Activated CD4-positive, alpha-beta T cell treated with anti-CD3 and anti-CD28 coated beads for 36 hours (primary cell): ENCODE measurements around the gene AAK1. TPM values are rescaled to one million over a fixed set of nuclear protein-coding genes. Genes with fewer than 3 reads are reported as not detected.
"Not testable (repeated sequence)": the region's sequence is repeated elsewhere in the genome, so short reads cannot be mapped to it uniquely, and the experiment has no call there.

Experiments
- ATAC-seq: fragments of 200-7000 bp; cut with Tn5 transposase; one replicate; pipeline ENCODE4 v1.10.0; 2021; ENCODE audit warnings: mild to moderate bottlenecking, moderate library complexity
- CTCF ChIA-PET: fragments of 350-600 bp; sonication (Branson Sonifier 250); formaldehyde crosslinking; loops from one replicate; lab custom pipeline; 2021; ENCODE audit warnings: antibody characterized with exemption; lab: Charles Lee
- POLR2A ChIA-PET: fragments of 350-600 bp; sonication (Branson Sonifier 250); formaldehyde crosslinking; loops from one replicate; lab custom pipeline; 2021; ENCODE audit warnings: antibody characterized with exemption, inconsistent platforms; lab: Charles Lee
- DNase-seq: peaks from one replicate; pipeline ENCODE4 v3.0.0-alpha.2; 2020
- H3K27ac Mint-ChIP-seq: one replicate; pipeline ENCODE4 v1.8.0; 2021; ENCODE audit warnings: mixed read lengths
- H3K27me3 Mint-ChIP-seq: one replicate; pipeline ENCODE4 v1.8.0; 2021; ENCODE audit warnings: mixed read lengths
- H3K36me3 Mint-ChIP-seq: one replicate; pipeline ENCODE4 v1.8.0; 2021; ENCODE audit warnings: low read depth, mixed read lengths
- H3K4me1 Mint-ChIP-seq: one replicate; pipeline ENCODE4 v1.8.0; 2021; ENCODE audit warnings: mixed read lengths
- H3K4me3 Mint-ChIP-seq: one replicate; pipeline ENCODE4 v1.8.0; 2021; ENCODE audit warnings: mild to moderate bottlenecking, moderate library complexity, mixed read lengths
- H3K9me3 Mint-ChIP-seq: one replicate; pipeline ENCODE4 v1.8.0; 2021; ENCODE audit warnings: low read depth, mixed read lengths
- intact Hi-C, 2 experiments: fragments of 100-400 bp; cut with DNase I in 1 of 2; cut with micrococcal nuclease in 1 of 2; formaldehyde crosslinking; loops; one replicate each; pipeline versions ENCODE4 v1.14.2 to v1.15.1; 2022 to 2024; cut with DNase I, micrococcal nuclease
- total RNA-seq, 2 experiments: library from RNA; stranded (reverse); gene quantifications; one replicate each; pipeline ENCODE4 v1.2.3, GENCODE V29; 2021

AAK1 gene
- total RNA-seq, 2 experiments from 2014 or later, result 95.9 to 104 TPM

DNA sequence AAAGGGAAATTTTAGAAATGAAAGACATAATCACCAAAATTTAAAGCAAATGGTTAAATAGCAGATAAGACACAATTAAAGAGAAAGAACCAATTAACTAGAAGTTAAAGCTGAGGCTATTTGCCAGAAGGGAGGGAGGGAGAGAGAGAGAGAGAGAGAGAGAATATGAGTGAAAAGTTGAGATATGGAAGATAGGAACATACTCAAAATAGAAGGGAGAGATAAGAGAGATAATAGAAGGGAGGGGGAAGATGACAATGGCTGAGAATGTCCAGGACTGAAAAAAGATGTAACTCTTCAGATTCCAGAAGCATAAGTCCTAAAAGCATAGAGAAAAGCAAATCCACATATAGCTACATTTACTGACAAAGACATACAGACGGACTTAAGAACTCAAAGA lies 17.1 kb upstream of the AAK1 start:
- ChIA-PET POLR2A (no interaction called here), CTCF (interaction anchor here (0.9 to 2.8 kb wide), 5 partner anchors 8 to 65 kb away, joined by 3 to 12 read pairs (median 5); no protein-coding TSS in a partner anchor)
- ATAC-seq (no peak), DNase-seq (no peak)
- Mint-ChIP-seq H3K9me3 (peaks cover 9% of the 10 kb centered on the region), H3K4me3 (no peak overlapping the region), H3K27ac (no peak overlapping the region), H3K36me3 (peaks cover 2% of the 10 kb centered on the region), H3K4me1 (peaks cover 18% of the 10 kb centered on the region), H3K27me3 (no peaks in the 10 kb centered on the region)
- intact Hi-C loops, result no loop called here

DNA sequence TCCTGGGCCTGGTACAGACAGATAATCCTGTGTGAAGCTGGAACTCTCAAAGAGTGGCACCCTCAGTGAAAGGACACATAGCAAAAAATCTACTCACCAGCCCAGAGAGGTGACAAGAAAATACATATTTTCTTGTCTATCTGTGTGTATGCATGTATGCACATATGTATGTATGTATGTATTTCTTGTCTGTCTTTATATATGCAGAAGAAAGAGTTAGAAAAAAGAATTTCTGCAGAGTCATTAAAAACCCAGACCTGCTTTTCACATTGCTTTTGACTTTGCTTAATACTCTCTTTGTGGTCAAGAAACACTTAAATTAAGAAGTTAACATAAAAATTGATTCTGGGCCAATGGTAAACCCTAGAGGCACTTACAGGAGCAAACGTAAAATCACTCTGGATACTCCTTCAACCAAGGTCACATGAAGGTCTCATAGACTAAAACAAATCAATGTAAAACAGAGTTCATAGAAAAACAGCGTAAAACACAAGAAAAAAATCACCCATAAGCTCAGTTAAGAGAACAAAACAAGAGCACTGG lies 16.5 kb upstream of the AAK1 start:
- peaks cover 19% of the 10 kb centered on the region for H3K4me1 Mint-ChIP-seq
- CTCF ChIA-PET, result interaction anchor here (1.0 to 2.8 kb wide), 5 partner anchors 10 to 94 kb away, joined by 3 to 12 read pairs (median 6); no protein-coding TSS in a partner anchor

DNA sequence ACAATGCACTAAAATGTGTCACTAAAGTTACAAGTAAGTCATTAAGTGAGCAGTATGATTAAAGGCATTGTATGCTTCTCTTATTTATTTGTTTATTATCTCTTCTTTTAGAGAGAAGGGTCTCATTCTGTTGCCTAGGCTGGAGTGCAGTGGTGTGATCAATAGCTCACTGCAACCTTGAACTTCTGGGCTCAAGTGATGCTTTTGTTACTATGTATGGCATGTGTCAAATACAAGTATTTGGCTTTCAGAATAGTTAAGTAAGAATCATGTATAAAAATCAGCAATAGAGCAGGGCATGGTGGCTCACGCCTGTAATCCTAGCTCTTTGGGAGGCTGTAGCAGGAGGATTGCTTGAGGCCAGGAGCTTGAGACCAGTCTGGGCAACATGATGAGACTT lies 15.8 kb upstream of the AAK1 start:
- no peak overlapping the region for H3K27ac Mint-ChIP-seq
- no peak for ATAC-seq
- POLR2A ChIA-PET, result interaction anchor here (1.5 kb wide), 1 partner anchor 94 kb away, joined by 3 read pairs; no protein-coding TSS in a partner anchor
- peaks cover 2% of the 10 kb centered on the region for H3K36me3 Mint-ChIP-seq
- H3K27me3 Mint-ChIP-seq, result no peaks in the 10 kb centered on the region
- intact Hi-C loops, result no loop called here
- no peak overlapping the region for H3K4me3 Mint-ChIP-seq
- DNase-seq, result no peak
- peaks cover 22% of the 10 kb centered on the region for H3K4me1 Mint-ChIP-seq
- peaks cover 9% of the 10 kb centered on the region for H3K9me3 Mint-ChIP-seq
- CTCF ChIA-PET, result interaction anchor here (0.8 to 2.8 kb wide), 5 partner anchors 14 to 94 kb away, joined by 3 to 12 read pairs (median 6); no protein-coding TSS in a partner anchor

More for the DNA sequence above, 16.5 kb upstream of the AAK1 start:
- intact Hi-C loops, result no loop called here
- Mint-ChIP-seq H3K36me3 (peaks cover 2% of the 10 kb centered on the region), H3K4me3 (no peak overlapping the region), H3K27me3 (no peaks in the 10 kb centered on the region), H3K9me3 (peaks cover 9% of the 10 kb centered on the region), H3K27ac (no peak overlapping the region)
- ATAC-seq (no peak), DNase-seq (no peak)
- POLR2A ChIA-PET, result interaction anchor here (1.5 kb wide), 1 partner anchor 95 kb away, joined by 3 read pairs; no protein-coding TSS in a partner anchor

DNA sequence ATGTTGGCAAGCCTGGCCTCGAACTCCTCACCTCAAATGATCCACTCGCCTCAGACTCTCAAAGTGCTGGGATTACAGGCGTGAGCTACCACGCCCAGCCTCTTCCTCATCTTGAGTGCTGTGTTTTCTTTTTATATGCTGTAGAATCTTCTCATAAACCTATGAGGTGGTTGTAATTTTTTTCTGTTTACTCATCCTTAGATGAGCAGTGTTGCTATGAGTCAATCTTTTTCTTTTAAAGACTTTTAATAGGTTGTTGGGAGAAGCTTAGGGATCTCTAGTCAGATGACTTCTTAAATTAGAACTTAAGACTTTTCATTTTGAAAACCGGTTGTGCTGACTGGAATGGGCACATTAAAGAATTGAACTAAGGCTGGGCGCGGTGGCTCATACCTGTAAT lies 8.7 kb upstream of the AAK1 start:
- H3K27me3 Mint-ChIP-seq, result no peaks in the 10 kb centered on the region
- intact Hi-C loops, result no loop called here
- no peaks in the 10 kb centered on the region for H3K36me3 Mint-ChIP-seq
- peak; percentile 59 for ATAC-seq
- CTCF ChIA-PET, result interaction anchor here (0.9 to 1.6 kb wide), 5 partner anchors 9 to 165 kb away, joined by 3 to 5 read pairs (median 3); no protein-coding TSS in a partner anchor
- peak overlapping the region; percentile 52 for H3K27ac Mint-ChIP-seq
- peak; percentile 46 for DNase-seq
- peaks cover 48% of the 10 kb centered on the region for H3K4me1 Mint-ChIP-seq
- no peak overlapping the region for H3K4me3 Mint-ChIP-seq
- POLR2A ChIA-PET, result no interaction called here
- no peaks in the 10 kb centered on the region for H3K9me3 Mint-ChIP-seq

DNA sequence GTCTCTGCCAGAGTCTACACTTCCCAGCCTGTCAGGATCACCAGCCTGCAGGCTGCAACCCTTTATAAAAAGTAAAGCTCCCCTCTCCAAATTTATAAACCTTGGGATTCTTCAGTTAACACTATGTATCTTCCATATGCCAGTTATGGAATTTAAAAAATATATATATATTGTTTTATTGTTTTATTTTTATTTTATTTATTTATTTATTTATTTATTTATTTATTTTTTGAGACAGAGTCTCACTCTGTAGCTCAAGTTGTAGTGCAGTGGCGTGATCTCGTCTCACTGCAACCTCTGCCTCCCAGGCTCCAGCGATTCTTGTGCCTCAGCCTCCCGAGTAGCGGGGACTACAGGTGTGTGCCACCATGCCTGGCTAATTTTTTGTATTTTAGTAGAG lies 3.7 kb upstream of the AAK1 start:
- ChIA-PET CTCF (interaction anchor here (0.6 to 4.0 kb wide), 10 partner anchors 10 to 82 kb away, joined by 3 to 24 read pairs (median 4); no protein-coding TSS in a partner anchor), POLR2A (interaction anchor here (0.6 kb wide), 1 partner anchor 57 kb away, joined by 4 read pairs; no protein-coding TSS in a partner anchor)
- not testable (repeated sequence) for H3K9me3 Mint-ChIP-seq, H3K27me3 Mint-ChIP-seq, H3K36me3 Mint-ChIP-seq, H3K4me3 Mint-ChIP-seq, DNase-seq, ATAC-seq
- intact Hi-C loops, result loop anchor here in 1 of 2 experiments (10.0 kb wide), 2 partner anchors 82 to 438 kb away; partner anchors contain the start of gene PCBP1
- H3K27ac Mint-ChIP-seq, result peak overlapping the region; percentile 99
- peaks cover 57% of the 10 kb centered on the region for H3K4me1 Mint-ChIP-seq

DNA sequence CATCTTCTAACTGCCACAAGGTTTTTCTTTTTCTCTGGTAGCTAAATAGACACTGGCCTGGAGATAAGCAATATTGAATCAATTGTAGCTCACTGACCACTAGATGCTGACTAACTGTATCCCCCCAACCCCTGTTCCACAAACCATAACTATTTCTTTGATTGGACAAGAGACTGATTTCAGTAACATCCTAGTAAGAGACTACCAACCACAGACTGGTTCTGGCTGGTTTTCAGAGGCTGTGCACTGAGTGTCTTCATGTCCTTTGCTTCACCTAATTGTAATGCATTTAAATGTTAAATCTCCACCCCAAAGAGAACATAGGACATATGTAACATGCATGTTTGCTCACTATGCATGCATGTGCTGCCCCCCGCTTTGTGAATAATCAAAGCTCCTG lies 3.2 kb upstream of the AAK1 start:
- peak overlapping the region; percentile 99 for H3K27ac Mint-ChIP-seq
- no peak overlapping the region for H3K4me3 Mint-ChIP-seq
- peaks cover 11% of the 10 kb centered on the region for H3K36me3 Mint-ChIP-seq
- ChIA-PET CTCF (interaction anchor here (0.6 to 4.0 kb wide), 11 partner anchors 10 to 183 kb away, joined by 3 to 24 read pairs (median 4); no protein-coding TSS in a partner anchor), POLR2A (interaction anchor here (2.9 kb wide), 1 partner anchor 18 kb away, joined by 12 read pairs; no protein-coding TSS in a partner anchor)
- DNase-seq (peak; percentile 39), ATAC-seq (no peak)
- peaks cover 52% of the 10 kb centered on the region for H3K4me1 Mint-ChIP-seq
- peaks cover 3% of the 10 kb centered on the region for H3K9me3 Mint-ChIP-seq
- H3K27me3 Mint-ChIP-seq, result no peaks in the 10 kb centered on the region
- intact Hi-C loops, result loop anchor here in 1 of 2 experiments (10.0 kb wide), 2 partner anchors 82 to 438 kb away; partner anchors contain the start of gene PCBP1

DNA sequence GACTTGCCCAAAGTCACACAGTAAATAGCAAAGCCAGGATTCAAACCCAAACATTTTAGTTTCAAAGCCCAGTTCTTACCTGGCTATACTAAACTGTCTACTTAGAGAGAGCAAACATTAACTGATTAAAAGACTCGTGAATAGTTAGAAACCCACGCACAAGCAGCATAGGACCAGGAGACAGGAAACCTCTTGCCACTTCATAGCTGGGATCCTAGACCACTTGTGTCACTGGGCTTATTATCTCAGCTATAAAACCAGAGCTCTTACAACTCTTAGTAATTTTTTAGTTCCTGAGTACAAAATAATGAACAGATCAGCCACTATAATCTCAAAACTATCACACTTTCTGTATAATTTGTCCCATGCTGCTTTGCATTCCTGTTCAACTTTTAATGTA lies 2.4 kb upstream of the AAK1 start:
- Mint-ChIP-seq H3K36me3 (peaks cover 18% of the 10 kb centered on the region), H3K4me1 (peaks cover 45% of the 10 kb centered on the region), H3K27me3 (no peaks in the 10 kb centered on the region), H3K9me3 (peaks cover 3% of the 10 kb centered on the region), H3K27ac (peak overlapping the region; percentile 99), H3K4me3 (peak overlapping the region; percentile 82)
- CTCF ChIA-PET, result interaction anchor here (0.6 to 4.0 kb wide), 13 partner anchors 11 to 182 kb away, joined by 3 to 24 read pairs (median 7); no protein-coding TSS in a partner anchor
- no peak for DNase-seq
- intact Hi-C loops, result loop anchor here in 1 of 2 experiments (2.0 to 10.0 kb wide), 6 partner anchors 17 to 439 kb away; partner anchors contain the start of gene PCBP1
- POLR2A ChIA-PET, result interaction anchor here (0.6 to 2.9 kb wide), 2 partner anchors 17 to 164 kb away, joined by 4 to 12 read pairs; no protein-coding TSS in a partner anchor
- no peak for ATAC-seq

DNA sequence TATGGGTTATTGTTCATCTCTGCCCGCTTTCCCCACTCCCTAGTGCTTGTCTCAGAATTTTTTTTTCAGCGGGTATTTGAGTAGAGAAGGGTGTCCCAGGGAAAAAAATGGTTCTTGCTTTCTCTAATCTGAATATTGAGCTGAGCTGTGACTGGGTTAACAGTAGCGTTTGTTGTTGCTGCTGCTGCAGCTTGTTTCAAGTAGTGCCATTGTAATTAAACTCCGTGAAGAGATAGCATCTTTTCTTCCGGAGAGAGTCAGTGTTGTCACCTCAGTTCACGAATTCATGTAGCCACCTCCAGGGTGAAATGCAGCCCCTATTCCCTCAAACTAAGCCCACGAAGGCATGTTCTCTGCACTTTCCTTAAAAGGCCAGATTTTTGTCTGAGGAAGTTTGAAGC lies 1.5 kb upstream of the AAK1 start:
- Mint-ChIP-seq H3K27me3 (no peaks in the 10 kb centered on the region), H3K27ac (peak overlapping the region; percentile 99), H3K9me3 (peaks cover 3% of the 10 kb centered on the region), H3K36me3 (peaks cover 26% of the 10 kb centered on the region), H3K4me3 (peak overlapping the region; percentile 82), H3K4me1 (peaks cover 44% of the 10 kb centered on the region)
- no peak for ATAC-seq
- POLR2A ChIA-PET, result interaction anchor here (1.3 to 2.9 kb wide), 3 partner anchors 17 to 42 kb away, joined by 3 to 12 read pairs (median 4); no protein-coding TSS in a partner anchor
- intact Hi-C loops, result loop anchor here in 1 of 2 experiments (2.0 to 10.0 kb wide), 6 partner anchors 16 to 440 kb away; partner anchors contain the start of gene PCBP1
- peak; percentile 33 for DNase-seq
- CTCF ChIA-PET, result interaction anchor here (1.3 to 4.0 kb wide), 11 partner anchors 12 to 80 kb away, joined by 3 to 24 read pairs (median 8); no protein-coding TSS in a partner anchor

DNA sequence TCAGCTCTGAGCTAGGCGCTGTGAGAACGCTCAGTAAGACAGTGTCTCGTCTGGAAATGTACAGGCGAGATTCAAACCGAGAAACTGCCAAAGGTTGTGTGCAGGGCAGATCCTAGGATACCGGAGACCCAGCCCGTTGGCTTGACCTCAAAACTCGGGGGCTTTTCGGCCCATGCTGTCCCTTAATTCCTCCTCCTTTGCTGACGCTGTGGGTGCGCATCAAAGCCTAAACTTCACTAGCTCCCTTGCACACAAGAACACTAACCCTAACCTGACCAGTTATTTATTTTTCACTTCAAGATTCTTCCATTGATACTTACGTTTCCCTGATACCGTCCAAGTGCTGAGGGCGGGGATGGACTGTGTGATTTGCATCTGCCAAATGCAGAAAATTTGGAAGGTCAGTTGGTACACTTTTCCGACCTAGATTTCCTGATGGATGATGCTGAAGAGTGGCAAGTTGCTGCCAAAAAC lies 1.0 kb upstream of the AAK1 start:
- CTCF ChIA-PET, result interaction anchor here (1.0 to 4.0 kb wide), 10 partner anchors 16 to 172 kb away, joined by 3 to 24 read pairs (median 9); no protein-coding TSS in a partner anchor
- H3K4me3 Mint-ChIP-seq, result peak overlapping the region; percentile 82
- intact Hi-C loops, result loop anchor here (1.0 to 10.0 kb wide), 12 partner anchors 16 to 1177 kb away; partner anchors contain the start of genes PCBP1 (in 2 of the 2), APLF (in 1 of the 2), FBXO48 (in 1 of the 2) and SNRPG (in 1 of the 2)
- ATAC-seq (no peak), DNase-seq (no peak)
- H3K27ac Mint-ChIP-seq, result peak overlapping the region; percentile 99
- H3K27me3 Mint-ChIP-seq, result no peaks in the 10 kb centered on the region
- H3K4me1 Mint-ChIP-seq, result peaks cover 46% of the 10 kb centered on the region
- POLR2A ChIA-PET, result interaction anchor here (0.5 to 2.9 kb wide), 7 partner anchors 16 to 546 kb away, joined by 3 to 12 read pairs (median 4); partner anchors contain the start of gene C2orf42
- peaks cover 3% of the 10 kb centered on the region for H3K9me3 Mint-ChIP-seq
- H3K36me3 Mint-ChIP-seq, result peaks cover 30% of the 10 kb centered on the region

DNA sequence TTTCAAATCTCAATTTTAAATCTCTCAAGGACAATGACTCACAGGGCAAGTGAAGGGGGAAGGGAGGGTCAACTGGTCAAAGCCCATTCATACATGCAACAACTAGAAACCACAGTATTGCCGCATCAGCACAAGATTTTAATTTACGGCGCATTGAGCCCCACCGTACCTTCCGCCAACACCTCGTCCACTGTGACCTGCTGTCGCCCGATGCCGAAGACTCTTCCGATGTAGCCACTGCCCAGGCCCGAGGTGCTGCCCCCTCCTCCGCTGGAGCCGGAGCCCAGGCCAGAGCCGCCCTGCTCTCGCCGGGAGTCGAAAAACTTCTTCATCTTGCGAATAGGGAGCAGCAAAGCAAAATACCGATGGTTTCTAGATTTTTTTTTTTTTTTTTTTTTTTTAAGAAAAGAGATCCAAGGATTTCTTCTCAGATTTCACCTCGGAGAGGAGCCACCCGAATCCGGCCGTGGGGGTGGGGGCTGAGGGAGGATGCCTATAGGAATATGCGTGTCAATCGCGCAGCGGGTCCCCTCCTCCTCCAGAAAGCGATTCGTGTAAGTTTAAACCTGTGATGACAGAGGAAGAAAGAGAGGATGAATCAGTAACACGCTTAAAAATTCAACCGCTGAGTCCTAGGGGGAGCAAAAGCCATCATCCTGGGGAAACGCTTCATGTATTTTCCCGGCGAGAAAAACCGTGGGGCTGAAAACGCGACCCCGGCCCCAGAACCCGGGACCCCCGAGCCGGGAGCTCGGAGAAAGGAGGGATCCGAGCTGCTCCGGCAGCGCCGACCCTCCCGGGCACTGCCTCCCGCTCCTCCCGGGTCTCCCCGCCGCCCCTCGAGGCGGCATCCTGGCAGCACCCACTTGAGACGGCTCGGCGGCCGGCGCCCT lies 584 bp downstream of the AAK1 start:
- ATAC-seq, result peak; percentile 38
- no peaks in the 10 kb centered on the region for H3K27me3 Mint-ChIP-seq
- H3K4me3 Mint-ChIP-seq, result peak overlapping the region; percentile 82
- intact Hi-C loops, result loop anchor here (1.0 to 10.0 kb wide), 15 partner anchors 15 to 1176 kb away; partner anchors contain the start of genes PCBP1 (in 2 of the 2), APLF (in 1 of the 2), FBXO48 (in 1 of the 2) and GFPT1 (in 1 of the 2)
- H3K27ac Mint-ChIP-seq, result peak overlapping the region; percentile 93
- H3K4me1 Mint-ChIP-seq, result peaks cover 56% of the 10 kb centered on the region
- peak; percentile 85 for DNase-seq
- peaks cover 3% of the 10 kb centered on the region for H3K9me3 Mint-ChIP-seq
- H3K36me3 Mint-ChIP-seq, result peaks cover 44% of the 10 kb centered on the region
- POLR2A ChIA-PET, result interaction anchor here (1.1 kb wide), 2 partner anchors 7 to 615 kb away, joined by 3 read pairs; no protein-coding TSS in a partner anchor
- CTCF ChIA-PET, result interaction anchor here (0.6 to 1.8 kb wide), 4 partner anchors 33 to 77 kb away, joined by 3 to 6 read pairs (median 4); no protein-coding TSS in a partner anchor
